K562 (cell line): ENCODE results near the gene ARMH1. TPM values are rescaled to one million over a fixed set of nuclear protein-coding genes. Genes with fewer than 3 reads are reported as not detected.

ENCODE experiments used
- ATAC-seq: fragments of 200-7000 bp; cut with Tn5 transposase; 3 replicates; pipeline ENCODE4 v1.9.1; 2020; ENCODE audit warnings: moderate library complexity
- BruUV-seq: library from RNA; stranded (reverse); fragments of 400-500 nt; replicated peaks from 2 replicates; lab custom pipeline; 2021; lab: Mats Ljungman, UMichigan
- CTCF ChIA-PET: fragments of 300-600 bp; formaldehyde crosslinking; extraction: SDS; loops from one replicate; lab custom pipeline; 2021; ENCODE audit warnings: low intra/inter-chr PET ratio; lab: Yijun Ruan, JAX
- POLR2A ChIA-PET: fragments of 300-600, 350-650 bp; sonication (Branson Sonifier 250); formaldehyde crosslinking; extraction: SDS; loops from one replicate; lab custom pipeline; 2021; ENCODE audit warnings: antibody characterized with exemption, inconsistent platforms; lab: Yijun Ruan, JAX
- DNase-seq, 4 experiments: peaks; one replicate each; pipeline versions ENCODE4 v3.0.0 to v3.0.0-alpha.2; 2011 to 2018; ENCODE audit warnings: low spot score in 3 of 4, mixed read lengths in 3 of 4; ENCODE audit errors: extremely low read depth in 1 of 4
- FAIRE-seq: peaks from 2 replicates; lab custom pipeline; 2011; peaks lifted over from hg19 to GRCh38; lab: Jason Lieb, UNC
- H2AFZ ChIP-seq: 2 replicates; pipeline ENCODE4 v1.6.0; 2011; ENCODE audit warnings: low read depth, low read length, control low read depth, inconsistent platforms
- H3K27ac ChIP-seq: fragments of 200-600 bp; 3 replicates; pipeline ENCODE4 v1.8.0; 2011; ENCODE audit warnings: low read depth, mild to moderate bottlenecking, control low read depth, inconsistent platforms, low read length, moderate library complexity, mixed read lengths; ENCODE audit errors: extremely low read depth
- H3K27me3 ChIP-seq, 2 experiments: fragments of 300-600 bp in 1 of 2; 2 replicates in 1 of 2; 3 replicates in 1 of 2; pipeline versions ENCODE4 v1.6.0 to v1.8.0; 2011; ENCODE audit warnings: inconsistent platforms in 2 of 2, low read length in 2 of 2, mild to moderate bottlenecking in 1 of 2, mixed read lengths in 1 of 2, moderate library complexity in 1 of 2; ENCODE audit not compliant: control insufficient read depth in 2 of 2, insufficient read depth in 2 of 2
- H3K36me3 ChIP-seq: fragments of 300-600 bp; 3 replicates; pipeline ENCODE4 v1.8.0; 2011; ENCODE audit warnings: mild to moderate bottlenecking, low read length, inconsistent platforms; ENCODE audit not compliant: control insufficient read depth, insufficient read depth
- H3K4me1 ChIP-seq, 2 experiments: fragments of 200-600 bp in 1 of 2; replicated peaks in 1 of 2; 2 replicates in 1 of 2; 3 replicates in 1 of 2; pipeline versions ENCODE4 v1.5.1 to v1.8.0; 2011; ENCODE audit warnings: inconsistent platforms in 2 of 2, low read length in 2 of 2, mild to moderate bottlenecking in 1 of 2, mixed read lengths in 1 of 2, moderate library complexity in 1 of 2; ENCODE audit not compliant: control insufficient read depth in 2 of 2, insufficient read depth in 2 of 2
- H3K4me2 ChIP-seq: 2 replicates; pipeline ENCODE4 v1.6.1; 2011; ENCODE audit warnings: low read length, control low read depth, inconsistent platforms, mixed read lengths; ENCODE audit not compliant: insufficient read depth
- H3K4me3 ChIP-seq: fragments of 200-600 bp; sonication (generic), shearing (Covaris generic); 2 replicates; pipeline ENCODE4 v1.5.1; 2016; ENCODE audit warnings: control low read depth, inconsistent platforms
- H3K79me2 ChIP-seq: fragments of 200-600 bp; 3 replicates; pipeline ENCODE4 v1.8.0; 2011; ENCODE audit warnings: low read length, inconsistent platforms; ENCODE audit not compliant: control insufficient read depth, insufficient read depth
- H3K9ac ChIP-seq, 2 experiments: 2 replicates each; pipeline versions ENCODE4 v1.6.0 to v1.6.1; 2011; ENCODE audit warnings: low read depth in 2 of 2, low read length in 2 of 2, control low read depth in 1 of 2, inconsistent platforms in 1 of 2, mild to moderate bottlenecking in 1 of 2, mixed read lengths in 1 of 2; ENCODE audit not compliant: insufficient read depth in 1 of 2
- H3K9me1 ChIP-seq: one replicate; pipeline ENCODE4 v1.6.0; 2011; ENCODE audit warnings: inconsistent platforms, mild to moderate bottlenecking, low read length, moderate library complexity; ENCODE audit not compliant: control insufficient read depth, insufficient read depth
- H3K9me3 ChIP-seq: replicated peaks from 2 replicates; pipeline ENCODE4 v1.5.1; 2011; ENCODE audit warnings: low read depth, low read length, inconsistent platforms; ENCODE audit not compliant: control insufficient read depth, insufficient read depth
- H4K20me1 ChIP-seq: replicated peaks from 2 replicates; pipeline ENCODE4 v1.6.1; 2011; ENCODE audit warnings: low read length, inconsistent platforms, mixed read lengths; ENCODE audit not compliant: control insufficient read depth, insufficient read depth
- CBFA2T2 ChIP-seq: fragments of 450-650 bp; conservative IDR thresholded peaks from 2 replicates; pipeline ENCODE4 v1.6.1; 2017; ENCODE audit warnings: mild to moderate bottlenecking
- ESRRB ChIP-seq: fragments of 250-450 bp; sonication (Bioruptor Pico); IDR thresholded peaks from 2 replicates; pipeline ENCODE4 v1.5.0; 2020; ENCODE audit warnings: mild to moderate bottlenecking, moderate library complexity, borderline replicate concordance
- HMGN3 ChIP-seq: IDR thresholded peaks from 2 replicates; pipeline ENCODE4 v1.6.1; 2011; ENCODE audit warnings: borderline replicate concordance, low read depth, mild to moderate bottlenecking, mixed read lengths, low read length; ENCODE audit not compliant: insufficient read length; ENCODE audit errors: extremely low read depth
- TSC22D4 ChIP-seq: fragments of 450-650 bp; IDR thresholded peaks from 2 replicates; pipeline ENCODE4 v1.6.1; 2016; ENCODE audit warnings: missing genetic modification characterization, missing biosample characterization, control low read depth
- ZNF583 ChIP-seq: fragments of 250-450 bp; sonication (Bioruptor Pico); IDR thresholded peaks from 2 replicates; pipeline ENCODE4 v1.4.0; 2020
- ZNF584 ChIP-seq: fragments of 200-800 bp; sonication (Bioruptor generic); IDR thresholded peaks from 2 replicates; pipeline ENCODE4 v1.6.1; 2016; ENCODE audit warnings: low read depth, mild to moderate bottlenecking, missing genetic modification characterization, missing compliant biosample characterization
- WGBS: fragments of 100-300 bp; shearing (Covaris generic); methylation state at CpG from one replicate; pipeline ENCODE4 v1.1.6; 2016; ENCODE audit warnings: low coverage, mixed read lengths; ENCODE audit not compliant: insufficient coverage; ENCODE audit errors: missing lambda C conversion rate; 5-methylcytosine and 5-hydroxymethylcytosine counted together
- in situ Hi-C: fragments of 300-500 bp; cut with MboI; formaldehyde crosslinking; loops from 4 replicates; pipeline ENCODE4 v1.15.0; 2018; ENCODE audit warnings: inconsistent platforms, mixed read lengths
- intact Hi-C: fragments of 100-400 bp; cut with micrococcal nuclease; formaldehyde crosslinking; loops from 2 replicates; pipeline ENCODE4 v1.14.2; 2022
- polyA plus RNA-seq, 8 experiments: library from polyadenylated mRNA; depleted of rRNA in 4 of 8; stranded (reverse) in 5 of 8; unstranded in 3 of 8; fragments of >200 nt; fragmentation: Nextera tagmentation in 2 of 8; fragmentation: Illumina TruSeq in 1 of 8; extraction: Ambion mirVana in 2 of 8; extraction: Trizol in 1 of 8; gene quantifications; 2 replicates each; pipeline versions ENCODE4 v1.2.1 to v1.2.3, GENCODE V29; 2011 to 2014; ENCODE audit warnings: inconsistent platforms in 1 of 8, missing spikeins in 1 of 8
- total RNA-seq, 7 experiments: library from RNA; depleted of rRNA in 6 of 7; stranded (reverse); fragments of >200 nt in 6 of 7; fragmentation: Illumina TruSeq in 2 of 7; extraction: Trizol in 2 of 7; gene quantifications; 2 replicates each; pipeline versions ENCODE4 v1.2.1 to v1.2.3, GENCODE V29; 2011 to 2021; ENCODE audit warnings: low replicate concordance in 1 of 7
- TF ChIP-seq, protein P1 (sequence below): sonication (generic); formaldehyde crosslinking; IDR thresholded peaks from 2 replicates; pipeline ENCODE4 v1.8.0; 2022; ENCODE audit warnings: missing genetic modification reagents, mild to moderate bottlenecking, borderline replicate concordance

Gene ARMH1
- total and polyA plus RNA-seq, 9 of the 15 experiments (the other 6 are each of a cell fraction or from before 2014, with no cell fraction given): 0.41 TPM; not detected in 8

DNA sequence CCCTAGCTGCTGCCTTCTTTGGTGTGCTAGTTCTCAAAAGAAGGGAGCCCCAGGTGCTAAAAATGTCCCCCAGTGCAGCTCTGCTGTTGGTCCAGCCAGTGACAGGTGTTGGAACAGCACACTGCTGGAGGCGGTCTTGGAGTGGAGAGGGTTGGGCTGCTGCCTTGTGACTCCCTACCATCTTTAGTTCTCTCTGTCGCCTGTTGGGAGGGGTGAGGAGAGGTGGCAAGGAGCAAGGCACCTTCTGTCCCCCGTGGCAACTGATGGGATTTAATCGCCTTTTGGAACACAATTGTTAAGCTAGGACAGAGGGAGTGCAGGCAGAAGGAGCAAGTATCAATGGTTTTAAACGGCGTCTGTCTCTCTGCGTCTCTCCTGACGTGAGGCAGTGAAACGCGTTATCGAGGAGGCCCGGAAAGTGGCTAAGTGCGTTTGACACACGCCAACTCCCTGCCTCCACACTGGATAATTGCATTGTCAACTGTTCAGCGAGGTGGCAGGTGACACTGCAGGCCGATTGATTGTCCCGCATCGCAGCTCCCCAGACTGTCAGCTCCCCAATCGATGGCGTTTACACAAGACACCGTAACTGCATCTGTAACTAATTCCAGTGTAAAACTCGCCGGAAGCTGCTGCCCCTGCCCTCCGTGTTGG is 34.2 kb upstream of the ARMH1 start:
- H3K9ac ChIP-seq: peak overlapping the region in 1 of 2 experiments; percentile 32; a peak in 2 of 4 replicates
- CTCF ChIA-PET: no interaction called here
- H3K4me2 ChIP-seq: no peak overlapping the region
- no peak overlapping the region for H2AFZ ChIP-seq
- peaks cover 5% of the 10 kb centered on the region; the same call in 1 of the 2 replicates for H4K20me1 ChIP-seq
- in situ Hi-C loops: no loop called here
- H3K27ac ChIP-seq: no peak overlapping the region
- TF ChIP-seq, protein P1, sequence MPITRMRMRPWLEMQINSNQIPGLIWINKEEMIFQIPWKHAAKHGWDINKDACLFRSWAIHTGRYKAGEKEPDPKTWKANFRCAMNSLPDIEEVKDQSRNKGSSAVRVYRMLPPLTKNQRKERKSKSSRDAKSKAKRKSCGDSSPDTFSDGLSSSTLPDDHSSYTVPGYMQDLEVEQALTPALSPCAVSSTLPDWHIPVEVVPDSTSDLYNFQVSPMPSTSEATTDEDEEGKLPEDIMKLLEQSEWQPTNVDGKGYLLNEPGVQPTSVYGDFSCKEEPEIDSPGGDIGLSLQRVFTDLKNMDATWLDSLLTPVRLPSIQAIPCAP (CRISPR knock-in tag): no peak
- TF ChIP-seq ESRRB (CRISPR knock-in tag): no peak
- TF ChIP-seq HMGN3: no peak
- no peak for TF ChIP-seq ZNF584 (CRISPR knock-in tag)
- no peak for TF ChIP-seq TSC22D4 (tag)
- TF ChIP-seq CBFA2T2: no peak
- no peak for TF ChIP-seq ZNF583
- H3K36me3 ChIP-seq: peaks cover 96% of the 10 kb centered on the region
- BruUV-seq: no TSS peak
- peaks cover 28 to 37% of the 10 kb centered on the region in 2 experiments; a peak in 4 of 5 replicates for H3K4me1 ChIP-seq
- 93% methylated on average over 24 of the region's 24 CpGs for WGBS
- no peak overlapping the region for H3K4me3 ChIP-seq
- ATAC-seq: no peak
- peaks cover 10% of the 10 kb centered on the region for H3K9me1 ChIP-seq
- no peak for DNase-seq
- no peak for FAIRE-seq
- POLR2A ChIA-PET: interaction anchor here (0.6 to 21.3 kb wide), 10 partner anchors 5 to 298 kb away, joined by 3 to 328 read pairs (median 3); partner anchors contain the start of genes ARMH1 and TMEM53
- H3K27me3 ChIP-seq: no peaks in the 10 kb centered on the region
- intact Hi-C loops: no loop called here
- H3K79me2 ChIP-seq: peaks cover 5% of the 10 kb centered on the region; the same call in 1 of the 3 replicates
- no peaks in the 10 kb centered on the region for H3K9me3 ChIP-seq
